Fibroblast of the conjunctiva (primary cell): ENCODE results near the gene GPRC5C.

Experiments
- DNase-seq: peaks from one replicate; pipeline ENCODE4 v3.0.0-alpha.2; 2010; ENCODE audit warnings: low read depth

The GPRC5C gene

DNA sequence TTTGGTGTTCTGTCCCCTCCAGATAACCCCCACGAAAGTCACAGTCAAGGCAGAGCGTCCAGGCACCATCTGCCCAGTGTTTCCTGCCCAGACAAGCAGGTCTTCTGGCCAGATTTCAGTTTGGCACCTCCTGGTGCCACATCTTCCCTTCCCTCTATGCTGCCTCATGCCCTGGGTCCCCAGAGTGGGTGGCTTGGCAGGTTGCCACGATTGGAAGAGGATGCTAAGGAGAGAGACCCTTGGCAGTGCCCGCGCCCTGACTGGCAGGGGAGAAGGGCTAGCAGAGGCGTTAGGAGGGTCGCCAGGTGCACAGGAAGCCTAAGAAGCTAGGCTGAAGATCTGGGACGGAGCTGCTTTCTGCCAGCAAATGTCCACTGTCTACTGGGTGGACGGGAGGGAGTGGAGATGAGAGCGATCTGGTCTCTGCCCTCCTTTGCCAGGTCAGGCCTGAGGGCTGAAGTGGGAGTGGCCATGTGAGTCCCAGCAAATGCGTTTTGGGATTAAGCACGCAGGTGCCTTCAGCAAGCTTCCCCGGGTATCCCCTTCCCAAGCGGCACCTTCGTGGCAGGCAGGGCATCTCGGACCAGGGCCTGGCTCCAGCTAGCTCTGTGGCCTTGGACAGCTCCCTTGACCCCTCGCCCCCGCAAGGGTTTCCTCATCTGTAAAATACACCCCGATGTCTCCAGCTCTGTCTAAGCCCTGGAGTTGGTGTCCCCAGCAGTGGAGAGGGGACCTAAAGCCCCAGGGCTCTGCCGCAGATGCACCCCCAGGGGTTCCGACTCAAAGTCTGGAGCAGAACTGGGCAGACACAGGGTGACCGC, 21.2 kb downstream of the GPRC5C start:
- no peak for DNase-seq

GRCh38 chr17:74453665-74454196, 21.8 kb downstream of the GPRC5C start:
- no peak for DNase-seq

- peak; percentile 52 for DNase-seq
Observed at GRCh38 chr17:74454197-74455024, 22.5 kb downstream of the GPRC5C start.

DNA sequence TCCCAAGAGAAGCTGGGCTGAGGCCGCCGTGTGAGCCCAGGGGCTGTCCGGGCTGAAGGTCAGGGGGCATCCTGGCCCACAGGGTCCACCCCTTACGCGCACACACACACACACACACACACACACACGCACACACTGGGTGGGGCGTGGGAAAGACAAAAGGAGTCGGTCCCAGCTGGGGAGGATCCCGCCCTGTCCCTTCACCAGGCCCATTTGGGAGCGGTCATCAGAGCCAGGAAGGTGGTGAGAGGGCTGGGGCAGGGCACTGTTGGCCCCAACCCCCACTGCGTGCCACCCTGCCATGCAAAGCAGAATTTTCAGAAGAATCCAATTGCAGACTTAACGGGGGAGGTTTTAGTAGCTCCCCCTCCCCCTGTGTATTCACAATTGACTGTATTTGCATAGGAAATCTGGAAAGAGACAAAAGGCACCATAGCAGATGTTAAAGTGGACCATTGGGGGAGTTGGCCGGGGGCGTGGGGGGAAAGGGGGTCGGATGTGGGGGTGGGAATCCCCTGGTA, 23.2 kb downstream of the GPRC5C start:
- no peak for DNase-seq

GRCh38 chr17:74455821-74456220, 23.9 kb downstream of the GPRC5C start:
- DNase-seq = no peak

DNA sequence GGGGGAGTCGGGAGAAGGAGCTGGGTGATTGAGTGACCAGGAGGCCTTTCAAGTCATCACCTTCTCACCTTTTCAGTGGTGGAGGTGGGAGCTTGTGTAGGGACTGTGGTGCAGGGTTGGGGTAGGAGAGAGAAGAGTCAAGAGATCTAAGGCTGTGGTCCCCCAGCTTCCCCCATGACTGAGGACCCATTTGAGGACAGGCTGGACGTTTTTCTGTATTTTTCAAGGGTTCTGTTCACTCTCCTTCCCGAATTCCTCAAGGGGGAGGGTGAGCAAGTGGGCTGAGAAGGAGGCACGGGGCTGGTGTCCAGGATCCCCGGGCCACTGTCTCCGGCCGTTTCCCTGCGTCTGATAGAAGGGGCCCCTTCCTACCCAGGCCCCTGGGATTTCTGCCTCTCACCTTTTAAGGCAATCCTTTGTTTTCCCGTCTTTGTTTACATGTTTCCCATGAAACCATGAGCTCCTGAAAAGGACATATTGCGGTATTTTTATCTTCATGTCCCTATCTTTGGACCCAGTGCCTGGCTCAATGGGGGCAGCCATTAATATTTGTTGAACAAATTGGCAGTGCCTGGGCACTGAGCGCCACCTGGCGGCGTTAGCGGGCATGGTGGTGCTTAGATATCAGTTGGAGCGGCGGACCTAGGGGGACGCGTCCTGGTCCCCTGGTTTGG, 25.4 kb downstream of the GPRC5C start:
- DNase-seq = peak; percentile 28

GRCh38 chr17:74457820-74458166, 25.9 kb downstream of the GPRC5C start:
- DNase-seq = no peak

DNA sequence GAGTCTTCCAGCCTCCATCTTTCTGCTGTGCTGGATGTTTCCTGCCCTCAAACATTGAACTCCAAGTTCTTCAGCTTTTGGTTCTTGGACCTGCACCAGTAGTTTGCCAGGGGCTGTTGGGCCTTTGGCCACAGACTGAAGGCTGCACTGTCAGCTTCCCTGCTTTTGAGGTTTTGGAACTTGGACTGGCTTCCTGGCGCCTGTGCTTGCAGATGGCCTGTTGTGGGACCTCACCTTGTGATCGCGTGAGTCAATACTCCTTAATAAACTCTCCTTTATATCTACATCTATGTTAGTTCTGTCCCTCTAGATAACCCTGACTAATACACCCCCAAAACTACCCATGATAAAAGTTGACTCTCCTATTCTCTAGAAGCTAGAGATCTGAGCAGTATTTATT, 26.9 kb downstream of the GPRC5C start:
- no peak for DNase-seq

DNA sequence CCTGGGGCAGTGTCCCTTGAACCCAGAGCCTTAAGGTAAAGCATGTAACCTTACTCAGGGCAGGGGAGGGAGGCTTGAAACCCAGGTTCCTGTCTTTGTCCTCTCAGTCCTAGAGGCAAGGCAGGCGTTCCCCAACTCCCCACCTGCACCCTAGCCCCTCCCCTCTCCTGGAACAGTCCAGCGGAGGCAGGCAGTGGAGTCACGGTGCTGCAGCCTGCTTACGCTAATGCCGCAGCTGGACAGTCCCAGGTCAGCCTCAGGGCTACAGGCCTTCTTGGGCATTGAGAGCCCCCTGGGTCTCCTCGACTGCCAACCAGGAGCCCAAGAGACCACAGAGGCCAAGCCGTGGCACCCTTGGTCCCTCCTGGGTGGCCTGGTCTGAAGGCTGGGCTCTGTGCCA, 27.7 kb downstream of the GPRC5C start:
- no peak for DNase-seq

DNA sequence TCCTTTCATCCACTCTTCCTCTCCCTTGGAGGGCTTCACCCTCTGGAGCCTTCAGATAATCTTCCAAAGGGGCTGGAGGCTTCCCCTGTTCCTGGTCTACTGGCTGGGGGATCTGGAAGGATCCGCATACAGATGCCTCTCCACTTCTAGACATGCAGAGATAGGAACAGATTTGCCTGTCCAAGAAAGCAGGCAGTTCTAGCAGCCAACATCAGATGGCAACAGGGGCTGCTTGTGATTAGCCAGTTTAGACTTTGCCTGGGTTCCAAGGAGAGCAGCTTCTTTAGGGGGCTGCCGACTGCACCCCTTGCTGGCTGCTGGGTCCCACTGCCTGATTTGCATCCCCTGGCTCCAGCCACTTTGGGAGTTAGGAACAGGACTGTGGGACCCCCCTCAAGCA, 28.4 kb downstream of the GPRC5C start:
- no peak for DNase-seq

DNA sequence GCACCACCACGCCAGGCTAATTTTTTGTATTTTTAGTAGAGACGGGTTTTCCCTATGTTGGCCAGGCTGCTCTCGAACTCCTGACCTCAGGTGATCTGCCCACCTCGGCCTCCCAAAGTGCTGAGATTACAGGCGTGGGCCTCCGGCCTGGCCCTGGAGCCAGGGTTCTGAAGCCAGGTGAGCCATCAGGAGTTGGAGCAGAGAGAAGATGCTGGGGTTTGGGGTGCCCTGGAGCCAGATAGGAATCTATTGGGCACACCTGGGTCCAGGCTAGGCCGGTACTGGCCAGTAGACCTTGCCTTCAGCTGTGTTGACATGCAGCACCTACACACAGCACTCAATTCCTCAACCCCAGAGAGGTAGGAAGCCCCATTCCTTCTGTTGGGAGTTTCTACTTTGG, 29.1 kb downstream of the GPRC5C start:
- DNase-seq = no peak

DNA sequence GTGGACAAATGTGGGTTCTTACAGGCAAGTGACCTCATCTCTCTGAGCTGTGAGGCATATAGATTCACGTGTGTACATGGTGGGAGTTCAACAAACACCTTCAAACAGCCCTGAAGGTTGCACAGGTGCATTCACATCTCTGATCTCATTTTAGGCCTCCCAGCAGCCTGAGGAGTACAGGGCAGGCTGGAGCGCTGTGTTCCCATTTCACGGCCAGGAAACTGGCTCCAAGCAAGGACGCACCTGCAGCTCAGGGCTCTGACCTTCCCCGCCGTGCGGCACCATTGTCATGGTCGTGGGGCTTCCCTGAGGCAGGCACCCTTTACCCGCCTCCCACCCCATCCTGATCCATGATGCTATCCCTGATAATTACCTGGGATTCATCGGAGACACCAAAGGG, 29.7 kb downstream of the GPRC5C start:
- DNase-seq = no peak

GRCh38 chr17:74464730-74465377, 33.0 kb downstream of the GPRC5C start:
- DNase-seq = no peak

DNA sequence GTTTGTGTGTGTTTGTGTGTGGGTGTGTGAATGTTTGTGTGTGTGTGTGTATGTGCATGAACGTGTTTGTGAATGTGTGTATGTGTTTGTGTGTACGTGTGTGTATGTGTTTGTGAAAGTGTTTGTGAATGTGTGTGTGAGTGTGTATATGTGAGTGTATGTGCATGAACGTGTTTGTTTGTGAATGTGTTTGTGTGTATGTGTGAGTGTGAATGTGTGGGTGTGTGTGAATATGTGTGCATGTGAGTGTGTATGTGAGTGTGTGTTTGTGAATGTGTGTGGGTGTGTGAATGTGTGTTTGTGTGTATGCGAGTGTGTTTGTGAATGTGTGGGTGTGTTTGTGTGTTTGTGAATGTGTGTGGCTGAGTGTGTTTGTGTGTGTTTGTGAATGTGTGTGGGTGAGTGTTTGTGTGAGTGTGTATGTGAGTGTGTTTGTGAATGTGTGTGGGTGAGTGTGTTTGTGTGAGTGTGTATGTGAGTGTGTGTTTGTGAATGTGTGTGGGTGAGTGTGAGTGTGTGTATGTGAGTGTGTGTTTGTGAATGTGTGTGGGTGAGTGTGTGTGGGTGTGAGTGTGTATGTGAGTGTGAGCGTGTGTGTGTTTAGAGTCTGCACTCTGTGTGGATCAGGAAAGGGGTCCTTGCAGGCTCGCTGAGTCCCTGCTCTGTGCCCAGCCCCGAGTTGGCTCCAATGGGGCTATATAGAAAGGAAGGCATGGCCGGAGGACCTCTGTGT, 33.7 kb downstream of the GPRC5C start:
- no peak for DNase-seq

- DNase-seq = no peak
Observed at GRCh38 chr17:74466111-74466827, 34.4 kb downstream of the GPRC5C start, which contains the start of gene CD300A. Gene CD300A (plus strand): TSS chr17:74466634. CDS start chr17:74466704, 70 bp downstream.

GRCh38 chr17:74466828-74467184, 34.9 kb downstream of the GPRC5C start:
- no peak for DNase-seq

DNA sequence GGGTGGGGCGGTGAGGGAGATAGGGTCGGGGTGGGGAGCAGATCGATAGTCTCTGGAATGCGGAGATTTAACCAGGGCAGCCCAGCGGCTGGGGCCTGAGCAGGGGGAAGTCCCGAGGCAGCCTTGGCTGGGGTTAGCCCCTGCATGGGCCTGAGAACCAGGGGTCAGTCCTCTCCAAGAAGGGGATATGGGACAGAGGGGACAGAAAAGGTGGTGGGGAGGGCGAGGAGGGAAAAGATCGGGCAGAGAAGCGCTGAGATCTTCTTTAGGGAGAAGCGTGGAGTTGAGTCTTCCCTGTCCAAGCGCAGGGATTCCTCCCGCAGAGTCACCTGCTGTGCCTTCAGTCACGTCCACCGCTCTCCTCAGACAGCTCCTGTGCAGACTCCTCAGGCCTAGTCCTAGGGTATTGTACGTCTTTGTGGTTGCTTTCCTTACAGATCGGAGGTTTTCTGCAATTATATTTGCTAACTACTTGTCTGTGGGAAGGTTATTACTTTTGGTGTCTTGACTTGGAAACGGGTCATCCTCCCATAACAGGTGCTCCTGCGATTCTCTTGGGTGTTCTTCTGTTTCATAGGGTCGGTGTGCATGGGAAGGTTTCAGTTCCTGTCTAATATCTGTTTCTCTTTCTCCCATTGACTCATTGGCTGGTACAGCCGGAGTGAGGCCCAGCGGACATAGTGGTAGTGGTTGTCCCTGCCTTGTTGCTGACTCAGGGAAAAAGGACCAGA, 35.5 kb downstream of the GPRC5C start:
- DNase-seq = no peak

DNA sequence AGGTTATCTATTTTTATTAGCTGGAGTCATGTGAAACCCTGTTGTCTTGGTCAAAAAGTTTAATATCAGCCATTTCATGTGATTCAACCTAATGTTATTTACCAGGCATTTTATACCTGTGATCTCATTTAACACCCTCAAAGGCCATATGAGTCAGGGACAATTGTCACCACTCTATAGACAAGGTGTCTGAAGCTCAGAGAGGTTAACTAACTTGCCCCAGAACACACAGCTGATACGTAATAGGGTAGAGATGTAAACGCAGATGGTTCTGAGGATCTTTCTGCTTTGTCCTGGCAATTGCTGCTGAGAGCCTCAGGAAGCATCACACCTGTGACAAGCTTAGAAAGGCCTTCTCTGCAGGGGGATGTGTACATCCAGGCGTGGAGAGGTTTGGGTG, 39.5 kb downstream of the GPRC5C start:
- DNase-seq = no peak

DNA sequence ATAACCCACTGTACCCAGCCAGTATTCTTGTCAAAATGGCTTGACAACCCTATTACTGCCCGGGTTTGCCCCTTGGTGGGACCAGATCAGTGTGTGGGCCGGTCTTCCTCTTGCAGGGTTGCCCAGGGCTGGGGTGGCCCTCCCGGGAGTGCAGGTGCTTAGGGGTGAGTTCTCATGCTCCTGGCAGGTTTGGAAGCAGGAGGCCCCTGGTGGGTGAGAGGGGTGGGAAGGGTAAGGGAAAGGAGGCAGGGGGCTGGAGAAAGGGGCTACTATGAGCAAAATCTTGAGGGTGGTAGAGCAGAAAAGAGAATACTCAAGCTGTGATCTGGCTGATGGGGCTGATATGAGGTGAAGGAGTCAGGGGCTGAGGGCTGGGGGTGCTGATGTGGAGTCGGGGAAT, 41.0 kb downstream of the GPRC5C start:
- DNase-seq = no peak

DNA sequence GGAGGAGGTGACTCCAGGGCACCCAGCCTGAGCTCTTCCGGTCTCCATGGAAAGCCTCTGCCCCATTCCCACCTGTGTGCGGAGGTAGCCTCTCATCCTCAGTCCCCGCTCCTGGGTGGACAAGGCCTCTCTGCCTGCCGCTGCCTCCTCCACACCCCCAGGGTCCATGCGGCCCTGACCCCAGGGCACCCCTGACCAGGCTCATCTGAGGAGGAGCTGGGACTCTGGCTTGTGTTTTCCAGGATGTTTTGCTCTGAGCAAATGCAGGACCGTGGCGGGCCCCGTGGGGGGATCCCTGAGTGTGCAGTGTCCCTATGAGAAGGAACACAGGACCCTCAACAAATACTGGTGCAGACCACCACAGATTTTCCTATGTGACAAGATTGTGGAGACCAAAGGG, 41.4 kb downstream of the GPRC5C start:
- DNase-seq = no peak
